Right lobe of liver (tissue), 4 donors: ENCODE data around the gene PLCB2.

ENCODE experiments used
- POLR2A ChIP-seq: fragments of 450-650 bp; IDR thresholded peaks from one replicate; pipeline ENCODE4 v1.6.1; 2017; ENCODE audit warnings: antibody characterized with exemption, mild to moderate bottlenecking
- TF ChIP-seq, protein P1 (sequence below), 4 donors: fragments of 200-600 bp in 3 of 4; fragments of 450-650 bp in 1 of 4; IDR thresholded peaks; one replicate each; pipeline versions ENCODE4 v1.5.1 to v1.8.0; 2016 to 2022; ENCODE audit warnings: antibody characterized with exemption in 4 of 4, mild to moderate bottlenecking in 2 of 4
- donor health status: DM: no; HTN: no; CAD: no.
- donor health status: DM: no; HTN: no; CAD: no.
- donor health status: DM: no; HTN: yes; CAD: no.

DNA sequence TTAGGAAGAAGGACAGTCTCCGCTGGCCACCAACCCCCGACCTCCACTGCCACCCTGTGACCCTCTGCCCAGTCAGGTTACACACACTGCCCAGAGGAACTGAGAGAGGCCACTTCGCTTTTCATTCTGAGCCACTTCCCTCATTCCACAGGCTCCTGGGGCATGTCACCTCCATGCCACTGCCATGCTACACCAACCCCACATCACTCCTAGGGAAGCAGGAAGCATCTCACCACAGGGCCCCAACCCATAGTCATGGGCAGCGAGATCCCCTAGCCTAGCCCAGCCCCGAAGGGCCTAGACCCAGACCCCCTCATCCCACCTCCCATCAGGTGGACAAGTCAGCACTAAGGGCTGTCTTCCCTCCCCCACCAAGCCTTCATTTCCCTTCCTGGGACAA lies 1.4 kb downstream of the PLCB2 start:
- TF ChIP-seq, protein P1, sequence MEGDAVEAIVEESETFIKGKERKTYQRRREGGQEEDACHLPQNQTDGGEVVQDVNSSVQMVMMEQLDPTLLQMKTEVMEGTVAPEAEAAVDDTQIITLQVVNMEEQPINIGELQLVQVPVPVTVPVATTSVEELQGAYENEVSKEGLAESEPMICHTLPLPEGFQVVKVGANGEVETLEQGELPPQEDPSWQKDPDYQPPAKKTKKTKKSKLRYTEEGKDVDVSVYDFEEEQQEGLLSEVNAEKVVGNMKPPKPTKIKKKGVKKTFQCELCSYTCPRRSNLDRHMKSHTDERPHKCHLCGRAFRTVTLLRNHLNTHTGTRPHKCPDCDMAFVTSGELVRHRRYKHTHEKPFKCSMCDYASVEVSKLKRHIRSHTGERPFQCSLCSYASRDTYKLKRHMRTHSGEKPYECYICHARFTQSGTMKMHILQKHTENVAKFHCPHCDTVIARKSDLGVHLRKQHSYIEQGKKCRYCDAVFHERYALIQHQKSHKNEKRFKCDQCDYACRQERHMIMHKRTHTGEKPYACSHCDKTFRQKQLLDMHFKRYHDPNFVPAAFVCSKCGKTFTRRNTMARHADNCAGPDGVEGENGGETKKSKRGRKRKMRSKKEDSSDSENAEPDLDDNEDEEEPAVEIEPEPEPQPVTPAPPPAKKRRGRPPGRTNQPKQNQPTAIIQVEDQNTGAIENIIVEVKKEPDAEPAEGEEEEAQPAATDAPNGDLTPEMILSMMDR (IDR thresholded peaks at IDR 0.05): no peak
- TF ChIP-seq POLR2A: no peak
